Astrocyte of the spinal cord (primary cell): Measurements from ENCODE around the gene LPAR1.

ENCODE experiments used
- DNase-seq: peaks from one replicate; pipeline ENCODE4 v3.0.0; 2011; ENCODE audit warnings: low read depth, low spot score
- H3K4me3 ChIP-seq: 2 replicates; pipeline ENCODE4 v1.5.1; 2011; ENCODE audit warnings: low read depth, mild to moderate bottlenecking, low read length, moderate library complexity
- CTCF ChIP-seq: IDR thresholded peaks from 2 replicates; pipeline ENCODE4 v1.5.1; 2012; ENCODE audit warnings: low read depth, mild to moderate bottlenecking, low read length, inconsistent platforms
- in situ Hi-C: cut with HindIII; loops from 2 replicates; pipeline ENCODE4 v1.10.0; 2017; ENCODE audit warnings: low sequenced_read_pairs

LPAR1 gene

GRCh38 chr9:110971705-110972104 lies 66.6 kb downstream of the LPAR1 start:
- no peak for TF ChIP-seq CTCF
- H3K4me3 ChIP-seq, result no peak overlapping the region
- in situ Hi-C loops, result no loop called here
- no peak for DNase-seq

GRCh38 chr9:110971234-110971633 lies 67.0 kb downstream of the LPAR1 start:
- no peak overlapping the region for H3K4me3 ChIP-seq
- in situ Hi-C loops, result no loop called here
- TF ChIP-seq CTCF, result no peak
- DNase-seq, result no peak

- no peak for TF ChIP-seq CTCF
- peak; percentile 53 for DNase-seq
- in situ Hi-C loops, result no loop called here
- no peak overlapping the region for H3K4me3 ChIP-seq
Measured at GRCh38 chr9:110969971-110970386, 68.3 kb downstream of the LPAR1 start.

GRCh38 chr9:110968096-110968495 lies 70.2 kb downstream of the LPAR1 start:
- TF ChIP-seq CTCF, result no peak
- H3K4me3 ChIP-seq, result no peak overlapping the region
- no peak for DNase-seq
- in situ Hi-C loops, result no loop called here

GRCh38 chr9:110967196-110967595 lies 71.1 kb downstream of the LPAR1 start:
- no peak for DNase-seq
- no peak overlapping the region for H3K4me3 ChIP-seq
- TF ChIP-seq CTCF, result no peak
- in situ Hi-C loops, result no loop called here

- TF ChIP-seq CTCF, result no peak
- no peak overlapping the region for H3K4me3 ChIP-seq
- no peak for DNase-seq
- in situ Hi-C loops, result no loop called here
Measured at GRCh38 chr9:110960288-110960687, 78.0 kb downstream of the LPAR1 start.

GRCh38 chr9:110958847-110959246 lies 79.4 kb downstream of the LPAR1 start:
- TF ChIP-seq CTCF, result no peak
- in situ Hi-C loops, result no loop called here
- DNase-seq, result no peak
- H3K4me3 ChIP-seq, result no peak overlapping the region
